ENCODE results near the gene ATP5F1A. TPM values are rescaled to one million over a fixed set of nuclear protein-coding genes. Genes with fewer than 3 reads are reported as not detected.

ATP5F1A gene
- total RNA-seq, 1 donor from 2014 or later = 336 TPM

DNA sequence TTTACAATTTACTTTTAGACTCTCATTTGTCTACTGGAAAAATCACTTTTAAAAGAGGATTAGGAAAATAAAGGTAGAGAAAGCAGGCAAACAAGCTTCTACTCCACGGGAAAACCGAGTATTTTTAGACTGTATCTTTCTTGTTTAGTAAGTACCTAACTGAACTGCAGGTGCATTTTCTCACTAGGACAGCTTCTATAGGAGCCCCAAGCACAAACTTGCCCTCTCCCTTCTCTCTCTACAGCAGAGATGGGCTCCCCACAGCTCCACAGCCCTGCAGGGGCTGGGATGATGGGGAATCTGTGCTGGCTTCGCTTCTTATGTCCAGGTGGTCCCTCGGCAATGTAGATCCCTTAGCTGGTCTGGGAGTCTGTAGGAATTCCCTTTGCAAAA, 42.3 kb downstream of the ATP5F1A start:
- intact Hi-C loops (cut with micrococcal nuclease) = no loop called here
- TF ChIP-seq, protein P1, sequence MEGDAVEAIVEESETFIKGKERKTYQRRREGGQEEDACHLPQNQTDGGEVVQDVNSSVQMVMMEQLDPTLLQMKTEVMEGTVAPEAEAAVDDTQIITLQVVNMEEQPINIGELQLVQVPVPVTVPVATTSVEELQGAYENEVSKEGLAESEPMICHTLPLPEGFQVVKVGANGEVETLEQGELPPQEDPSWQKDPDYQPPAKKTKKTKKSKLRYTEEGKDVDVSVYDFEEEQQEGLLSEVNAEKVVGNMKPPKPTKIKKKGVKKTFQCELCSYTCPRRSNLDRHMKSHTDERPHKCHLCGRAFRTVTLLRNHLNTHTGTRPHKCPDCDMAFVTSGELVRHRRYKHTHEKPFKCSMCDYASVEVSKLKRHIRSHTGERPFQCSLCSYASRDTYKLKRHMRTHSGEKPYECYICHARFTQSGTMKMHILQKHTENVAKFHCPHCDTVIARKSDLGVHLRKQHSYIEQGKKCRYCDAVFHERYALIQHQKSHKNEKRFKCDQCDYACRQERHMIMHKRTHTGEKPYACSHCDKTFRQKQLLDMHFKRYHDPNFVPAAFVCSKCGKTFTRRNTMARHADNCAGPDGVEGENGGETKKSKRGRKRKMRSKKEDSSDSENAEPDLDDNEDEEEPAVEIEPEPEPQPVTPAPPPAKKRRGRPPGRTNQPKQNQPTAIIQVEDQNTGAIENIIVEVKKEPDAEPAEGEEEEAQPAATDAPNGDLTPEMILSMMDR (IDR thresholded peaks at IDR 0.05) = no peak
- no peak overlapping the region for H3K4me3 Mint-ChIP-seq

GRCh38 chr18:46054956-46055837, 42.9 kb downstream of the ATP5F1A start:
- intact Hi-C loops (cut with micrococcal nuclease) = no loop called here
- no peaks in the 10 kb centered on the region for H3K36me3 Mint-ChIP-seq (ENCODE audit: low read depth)
- TF ChIP-seq, protein P1 (IDR thresholded peaks at IDR 0.05) = no peak
- ATAC-seq (ENCODE audit: low read depth) (no peak), DNase-seq (no peak)
- no peaks in the 10 kb centered on the region for H3K27me3 Mint-ChIP-seq
- no peak overlapping the region for H3K27ac Mint-ChIP-seq
- H3K4me1 Mint-ChIP-seq = no peaks in the 10 kb centered on the region
- CTCF ChIA-PET = interaction anchor here (0.9 kb wide), 1 partner anchor 18 kb away, joined by 4 read pairs; no protein-coding TSS in a partner anchor
- POLR2A ChIA-PET = no interaction called here
- no peaks in the 10 kb centered on the region for H3K9me3 Mint-ChIP-seq
- H3K4me3 Mint-ChIP-seq = no peak overlapping the region

More for the DNA sequence above, 42.3 kb downstream of the ATP5F1A start:
- Mint-ChIP-seq H3K4me1 (no peaks in the 10 kb centered on the region), H3K36me3 (ENCODE audit: low read depth) (no peaks in the 10 kb centered on the region), H3K27ac (no peak overlapping the region), H3K27me3 (no peaks in the 10 kb centered on the region), H3K9me3 (no peaks in the 10 kb centered on the region)
- POLR2A ChIA-PET = interaction anchor here (0.6 kb wide), 1 partner anchor 54 kb away, joined by 3 read pairs; no protein-coding TSS in a partner anchor
- no peak for DNase-seq
- CTCF ChIA-PET = interaction anchor here (0.9 kb wide), 1 partner anchor 18 kb away, joined by 4 read pairs; no protein-coding TSS in a partner anchor
- ATAC-seq (ENCODE audit: low read depth) = no peak

- ATAC-seq (ENCODE audit: low read depth) (no peak), DNase-seq (no peak)
- H3K4me1 Mint-ChIP-seq = no peaks in the 10 kb centered on the region
- POLR2A ChIA-PET = no interaction called here
- no peaks in the 10 kb centered on the region for H3K9me3 Mint-ChIP-seq
- H3K27me3 Mint-ChIP-seq = no peaks in the 10 kb centered on the region
- no peaks in the 10 kb centered on the region for H3K36me3 Mint-ChIP-seq (ENCODE audit: low read depth)
- no peak overlapping the region for H3K4me3 Mint-ChIP-seq
- no peak overlapping the region for H3K27ac Mint-ChIP-seq
- CTCF ChIA-PET = no interaction called here
- intact Hi-C loops (cut with micrococcal nuclease) = no loop called here
- TF ChIP-seq, protein P1 (IDR thresholded peaks at IDR 0.05) = no peak
These were observed 44.6 kb downstream of the ATP5F1A start for GRCh38 chr18:46053368-46054095.

- no peak for DNase-seq
- H3K9me3 Mint-ChIP-seq = no peaks in the 10 kb centered on the region
- no peak overlapping the region for H3K4me3 Mint-ChIP-seq
- TF ChIP-seq, protein P1 (IDR thresholded peaks at IDR 0.05) = no peak
- intact Hi-C loops (cut with micrococcal nuclease) = no loop called here
- no peak for ATAC-seq (ENCODE audit: low read depth)
- H3K27me3 Mint-ChIP-seq = no peaks in the 10 kb centered on the region
- no peak overlapping the region for H3K27ac Mint-ChIP-seq
- H3K36me3 Mint-ChIP-seq (ENCODE audit: low read depth) = no peaks in the 10 kb centered on the region
- H3K4me1 Mint-ChIP-seq = no peaks in the 10 kb centered on the region
- CTCF ChIA-PET = interaction anchor here (1.1 kb wide), 1 partner anchor 22 kb away, joined by 5 read pairs; no protein-coding TSS in a partner anchor
- POLR2A ChIA-PET = interaction anchor here (0.6 kb wide), 1 partner anchor 38 kb away, joined by 3 read pairs; no protein-coding TSS in a partner anchor
These were observed 46.2 kb downstream of the ATP5F1A start for GRCh38 chr18:46051731-46052461.

Data from activated B cell treated with CpG ODN at 0.5 μM for 24 hours (primary cell).